K562 (cell line): ENCODE data around the gene SPACA5B. TPM values are rescaled to one million over a fixed set of nuclear protein-coding genes. Genes with fewer than 3 reads are reported as not detected.

Source experiments
- ATAC-seq: fragments of 200-7000 bp; cut with Tn5 transposase; 3 replicates; pipeline ENCODE4 v1.9.1; 2020; ENCODE audit warnings: moderate library complexity
- BruUV-seq: library from RNA; stranded (reverse); fragments of 400-500 nt; replicated peaks from 2 replicates; lab custom pipeline; 2021; lab: Mats Ljungman, UMichigan
- CTCF ChIA-PET: fragments of 300-600 bp; formaldehyde crosslinking; extraction: SDS; loops from one replicate; lab custom pipeline; 2021; ENCODE audit warnings: low intra/inter-chr PET ratio; lab: Yijun Ruan, JAX
- POLR2A ChIA-PET: fragments of 300-600, 350-650 bp; sonication (Branson Sonifier 250); formaldehyde crosslinking; extraction: SDS; loops from one replicate; lab custom pipeline; 2021; ENCODE audit warnings: antibody characterized with exemption, inconsistent platforms; lab: Yijun Ruan, JAX
- DNase-seq, 4 experiments: peaks; one replicate each; pipeline versions ENCODE4 v3.0.0 to v3.0.0-alpha.2; 2011 to 2018; ENCODE audit warnings: low spot score in 3 of 4, mixed read lengths in 3 of 4; ENCODE audit errors: extremely low read depth in 1 of 4
- FAIRE-seq: peaks from 2 replicates; lab custom pipeline; 2011; peaks lifted over from hg19 to GRCh38; lab: Jason Lieb, UNC
- H2AFZ ChIP-seq: 2 replicates; pipeline ENCODE4 v1.6.0; 2011; ENCODE audit warnings: low read depth, low read length, control low read depth, inconsistent platforms
- H3K27ac ChIP-seq: fragments of 200-600 bp; 3 replicates; pipeline ENCODE4 v1.8.0; 2011; ENCODE audit warnings: low read depth, mild to moderate bottlenecking, control low read depth, inconsistent platforms, low read length, moderate library complexity, mixed read lengths; ENCODE audit errors: extremely low read depth
- H3K27me3 ChIP-seq, 2 experiments: fragments of 300-600 bp in 1 of 2; 2 replicates in 1 of 2; 3 replicates in 1 of 2; pipeline versions ENCODE4 v1.6.0 to v1.8.0; 2011; ENCODE audit warnings: inconsistent platforms in 2 of 2, low read length in 2 of 2, mild to moderate bottlenecking in 1 of 2, mixed read lengths in 1 of 2, moderate library complexity in 1 of 2; ENCODE audit not compliant: control insufficient read depth in 2 of 2, insufficient read depth in 2 of 2
- H3K36me3 ChIP-seq: fragments of 300-600 bp; 3 replicates; pipeline ENCODE4 v1.8.0; 2011; ENCODE audit warnings: mild to moderate bottlenecking, low read length, inconsistent platforms; ENCODE audit not compliant: control insufficient read depth, insufficient read depth
- H3K4me1 ChIP-seq, 2 experiments: fragments of 200-600 bp in 1 of 2; replicated peaks in 1 of 2; 2 replicates in 1 of 2; 3 replicates in 1 of 2; pipeline versions ENCODE4 v1.5.1 to v1.8.0; 2011; ENCODE audit warnings: inconsistent platforms in 2 of 2, low read length in 2 of 2, mild to moderate bottlenecking in 1 of 2, mixed read lengths in 1 of 2, moderate library complexity in 1 of 2; ENCODE audit not compliant: control insufficient read depth in 2 of 2, insufficient read depth in 2 of 2
- H3K4me2 ChIP-seq: 2 replicates; pipeline ENCODE4 v1.6.1; 2011; ENCODE audit warnings: low read length, control low read depth, inconsistent platforms, mixed read lengths; ENCODE audit not compliant: insufficient read depth
- H3K4me3 ChIP-seq: fragments of 200-600 bp; sonication (generic), shearing (Covaris generic); 2 replicates; pipeline ENCODE4 v1.5.1; 2016; ENCODE audit warnings: control low read depth, inconsistent platforms
- H3K79me2 ChIP-seq: fragments of 200-600 bp; 3 replicates; pipeline ENCODE4 v1.8.0; 2011; ENCODE audit warnings: low read length, inconsistent platforms; ENCODE audit not compliant: control insufficient read depth, insufficient read depth
- H3K9ac ChIP-seq, 2 experiments: 2 replicates each; pipeline versions ENCODE4 v1.6.0 to v1.6.1; 2011; ENCODE audit warnings: low read depth in 2 of 2, low read length in 2 of 2, control low read depth in 1 of 2, inconsistent platforms in 1 of 2, mild to moderate bottlenecking in 1 of 2, mixed read lengths in 1 of 2; ENCODE audit not compliant: insufficient read depth in 1 of 2
- H3K9me1 ChIP-seq: one replicate; pipeline ENCODE4 v1.6.0; 2011; ENCODE audit warnings: inconsistent platforms, mild to moderate bottlenecking, low read length, moderate library complexity; ENCODE audit not compliant: control insufficient read depth, insufficient read depth
- H3K9me3 ChIP-seq: replicated peaks from 2 replicates; pipeline ENCODE4 v1.5.1; 2011; ENCODE audit warnings: low read depth, low read length, inconsistent platforms; ENCODE audit not compliant: control insufficient read depth, insufficient read depth
- H4K20me1 ChIP-seq: replicated peaks from 2 replicates; pipeline ENCODE4 v1.6.1; 2011; ENCODE audit warnings: low read length, inconsistent platforms, mixed read lengths; ENCODE audit not compliant: control insufficient read depth, insufficient read depth
- FOXK2 ChIP-seq, 2 experiments: fragments of 450-650 bp; IDR thresholded peaks in 1 of 2; conservative IDR thresholded peaks in 1 of 2; 2 replicates each; pipeline ENCODE4 v1.6.1; 2016; ENCODE audit warnings: low read depth in 2 of 2, mild to moderate bottlenecking in 1 of 2
- HNRNPL ChIP-seq: fragments of 200-400 bp; formaldehyde crosslinking; IDR thresholded peaks from 2 replicates; pipeline ENCODE4 v1.6.1; 2017; ENCODE audit warnings: low read depth, mild to moderate bottlenecking, low read length
- IFI16 ChIP-seq: fragments of 250-450 bp; sonication (Bioruptor Pico); IDR thresholded peaks from 2 replicates; pipeline ENCODE4 v2.1.2; 2022; ENCODE audit warnings: mild to moderate bottlenecking, inconsistent platforms
- IRF2 ChIP-seq: sonication (generic); formaldehyde crosslinking; IDR thresholded peaks from 2 replicates; pipeline ENCODE4 v1.8.1; 2022; ENCODE audit warnings: mild to moderate bottlenecking, missing genetic modification reagents
- RCOR1 ChIP-seq, 2 experiments: IDR thresholded peaks; 2 replicates each; pipeline ENCODE4 v1.6.1; 2012; ENCODE audit warnings: low read depth in 2 of 2, low read length in 2 of 2, borderline replicate concordance in 1 of 2, improper control_type of control experiment in 1 of 2
- TAF1 ChIP-seq: IDR thresholded peaks from 2 replicates; pipeline ENCODE4 v1.6.1; 2011; ENCODE audit warnings: mild to moderate bottlenecking, low read length, moderate library complexity; ENCODE audit not compliant: insufficient read depth, control insufficient read depth, severe bottlenecking; ENCODE audit errors: extremely low read depth
- TBL1XR1 ChIP-seq, 2 experiments: IDR thresholded peaks; 2 replicates each; pipeline ENCODE4 v1.6.1; 2012; ENCODE audit warnings: improper control_type of control experiment in 2 of 2, low read length in 2 of 2, mild to moderate bottlenecking in 1 of 2
- TEAD4 ChIP-seq, 2 experiments: sonication (generic) in 1 of 2; formaldehyde crosslinking in 1 of 2; IDR thresholded peaks; 2 replicates each; pipeline versions ENCODE4 v1.6.1 to v1.8.0; 2012 to 2022; ENCODE audit warnings: borderline replicate concordance in 1 of 2, inconsistent platforms in 1 of 2, low read length in 1 of 2, mild to moderate bottlenecking in 1 of 2, missing genetic modification reagents in 1 of 2
- ZNF282 ChIP-seq: sonication (generic); formaldehyde crosslinking; IDR thresholded peaks from 2 replicates; pipeline ENCODE4 v1.8.1; 2023; ENCODE audit warnings: missing genetic modification reagents
- ZNF316 ChIP-seq: fragments of 450-650 bp; IDR thresholded peaks from 2 replicates; pipeline ENCODE4 v1.6.1; 2016
- WGBS: fragments of 100-300 bp; shearing (Covaris generic); methylation state at CpG from one replicate; pipeline ENCODE4 v1.1.6; 2016; ENCODE audit warnings: low coverage, mixed read lengths; ENCODE audit not compliant: insufficient coverage; ENCODE audit errors: missing lambda C conversion rate; 5-methylcytosine and 5-hydroxymethylcytosine counted together
- in situ Hi-C: fragments of 300-500 bp; cut with MboI; formaldehyde crosslinking; loops from 4 replicates; pipeline ENCODE4 v1.15.0; 2018; ENCODE audit warnings: inconsistent platforms, mixed read lengths
- intact Hi-C: fragments of 100-400 bp; cut with micrococcal nuclease; formaldehyde crosslinking; loops from 2 replicates; pipeline ENCODE4 v1.14.2; 2022
- polyA plus RNA-seq, 8 experiments: library from polyadenylated mRNA; depleted of rRNA in 4 of 8; stranded (reverse) in 5 of 8; unstranded in 3 of 8; fragments of >200 nt; fragmentation: Nextera tagmentation in 2 of 8; fragmentation: Illumina TruSeq in 1 of 8; extraction: Ambion mirVana in 2 of 8; extraction: Trizol in 1 of 8; gene quantifications; 2 replicates each; pipeline versions ENCODE4 v1.2.1 to v1.2.3, GENCODE V29; 2011 to 2014; ENCODE audit warnings: inconsistent platforms in 1 of 8, missing spikeins in 1 of 8
- total RNA-seq, 7 experiments: library from RNA; depleted of rRNA in 6 of 7; stranded (reverse); fragments of >200 nt in 6 of 7; fragmentation: Illumina TruSeq in 2 of 7; extraction: Trizol in 2 of 7; gene quantifications; 2 replicates each; pipeline versions ENCODE4 v1.2.1 to v1.2.3, GENCODE V29; 2011 to 2021; ENCODE audit warnings: low replicate concordance in 1 of 7
- TF ChIP-seq, protein P1 (sequence below), 2 experiments: IDR thresholded peaks; 2 replicates each; pipeline ENCODE4 v1.6.1; 2011; ENCODE audit warnings: borderline replicate concordance in 1 of 2, control low read depth in 1 of 2, low read depth in 1 of 2, low read length in 1 of 2, mild to moderate bottlenecking in 1 of 2, mixed read lengths in 1 of 2, moderate library complexity in 1 of 2; ENCODE audit not compliant: insufficient read depth in 1 of 2, insufficient read length in 1 of 2, poor library complexity in 1 of 2, severe bottlenecking in 1 of 2; ENCODE audit errors: extremely low read depth in 1 of 2
- TF ChIP-seq, protein P2 (sequence below): IDR thresholded peaks from 2 replicates; pipeline ENCODE4 v1.6.1; 2016; ENCODE audit warnings: missing genetic modification characterization, missing compliant biosample characterization

Gene SPACA5B
- total and polyA plus RNA-seq, 9 of the 15 experiments (the other 6 are each of a cell fraction or from before 2014, with no cell fraction given), result not detected

DNA sequence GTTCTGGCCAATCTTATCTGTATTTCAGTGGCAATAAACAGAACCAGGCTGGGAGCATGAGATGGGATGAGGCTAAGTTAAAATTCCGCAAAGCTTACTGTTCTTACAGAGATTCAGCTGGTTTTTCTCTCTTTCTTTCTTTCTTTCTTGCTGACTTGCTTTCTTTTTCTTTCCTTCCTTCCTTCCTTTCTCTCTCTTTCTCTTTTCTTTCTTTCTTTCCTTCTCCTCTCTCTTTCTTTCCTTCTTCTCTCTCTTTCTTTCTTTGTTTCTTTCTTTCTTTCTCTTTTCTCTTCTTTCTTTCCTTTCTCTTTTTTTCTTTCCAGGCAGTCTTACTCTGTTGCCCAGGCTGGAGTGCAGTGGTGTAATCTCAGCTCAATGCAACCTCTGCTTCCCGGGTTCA is 24.4 kb downstream of the SPACA5B start:
- POLR2A ChIA-PET, result no interaction called here
- H3K9ac ChIP-seq, result no peak overlapping the region

DNA sequence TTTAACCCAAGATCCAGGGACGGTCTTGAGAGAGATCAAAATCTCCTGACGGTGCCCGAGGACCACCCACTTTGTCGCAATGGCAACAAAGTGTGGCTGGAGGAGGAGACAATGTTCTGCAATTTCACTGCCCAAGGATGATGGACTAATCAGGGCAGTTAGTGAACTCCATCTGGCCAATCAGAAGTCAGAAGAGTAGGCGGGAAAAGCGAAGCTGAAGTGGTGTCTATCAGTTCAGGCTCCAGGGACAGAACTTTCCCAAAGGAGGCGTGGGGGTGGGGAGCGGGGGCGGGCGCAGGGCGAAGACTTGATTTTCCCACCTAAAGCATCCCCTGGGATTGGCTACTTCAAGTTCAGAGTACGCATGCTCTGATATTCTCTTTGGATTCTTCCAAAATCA is 25.6 kb downstream of the SPACA5B start:
- Histone ChIP-seq H4K20me1 (no peaks in the 10 kb centered on the region), H3K36me3 (no peaks in the 10 kb centered on the region), H2AFZ (no peak overlapping the region), H3K4me1 (no peaks in the 10 kb centered on the region), H3K9ac (no peak overlapping the region), H3K9me1 (no peaks in the 10 kb centered on the region), H3K9me3 (no peaks in the 10 kb centered on the region), H3K27ac (no peak overlapping the region), H3K4me2 (no peak overlapping the region), H3K4me3 (no peak overlapping the region), H3K27me3 (no peaks in the 10 kb centered on the region), H3K79me2 (no peaks in the 10 kb centered on the region)
- POLR2A ChIA-PET, result no interaction called here
- intact Hi-C loops (no loop called here), in situ Hi-C loops (no loop called here)
- FAIRE-seq (no peak), ATAC-seq (no peak), DNase-seq (peak in 1 of 4 experiments; percentile 3)
- TF ChIP-seq IFI16 (CRISPR knock-in tag) (no peak), HNRNPL (no peak), TBL1XR1 (IDR thresholded peaks at IDR 0.05; ENCODE audit: low read length in 2 of 2) (no peak), RCOR1 (IDR thresholded peaks at IDR 0.05; ENCODE audit: borderline replicate concordance in 1 of 2, low read depth in 2 of 2, low read length in 2 of 2) (no peak), FOXK2 (conservative IDR thresholded peaks at IDR 0.05 in 1 of 2, IDR thresholded peaks at IDR 0.05 in 1 of 2; ENCODE audit: low read depth in 2 of 2) (no peak)
- TF ChIP-seq, protein P1, sequence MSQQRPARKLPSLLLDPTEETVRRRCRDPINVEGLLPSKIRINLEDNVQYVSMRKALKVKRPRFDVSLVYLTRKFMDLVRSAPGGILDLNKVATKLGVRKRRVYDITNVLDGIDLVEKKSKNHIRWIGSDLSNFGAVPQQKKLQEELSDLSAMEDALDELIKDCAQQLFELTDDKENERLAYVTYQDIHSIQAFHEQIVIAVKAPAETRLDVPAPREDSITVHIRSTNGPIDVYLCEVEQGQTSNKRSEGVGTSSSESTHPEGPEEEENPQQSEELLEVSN (IDR thresholded peaks at IDR 0.05; ENCODE audit: borderline replicate concordance in 1 of 2, extremely low read depth in 1 of 2, insufficient read depth in 1 of 2, insufficient read length in 1 of 2, low read depth in 1 of 2, low read length in 1 of 2, poor library complexity in 1 of 2, severe bottlenecking in 1 of 2), result peak in 1 of 2 experiments; percentile 61
- CTCF ChIA-PET, result no interaction called here
- BruUV-seq, result no TSS peak
- 0% methylated on average over 4 of the region's 12 CpGs for WGBS

More for the DNA sequence above, 24.4 kb downstream of the SPACA5B start:
- Histone ChIP-seq H3K27me3 (no peaks in the 10 kb centered on the region), H3K36me3 (no peaks in the 10 kb centered on the region), H2AFZ (no peak overlapping the region), H3K4me2 (no peak overlapping the region), H3K9me3 (no peaks in the 10 kb centered on the region), H4K20me1 (no peaks in the 10 kb centered on the region), H3K27ac (no peak overlapping the region), H3K4me1 (no peaks in the 10 kb centered on the region), H3K9me1 (no peaks in the 10 kb centered on the region), H3K4me3 (no peak overlapping the region), H3K79me2 (no peaks in the 10 kb centered on the region)
- WGBS, result 10% methylated on average over 2 of the region's 2 CpGs
- intact Hi-C loops, result no loop called here
- CTCF ChIA-PET, result no interaction called here
- FAIRE-seq (no peak), DNase-seq (no peak), ATAC-seq (no peak)
- no peak for TF ChIP-seq IRF2 (CRISPR knock-in tag)
- TF ChIP-seq TEAD4 (IDR thresholded peaks at IDR 0.05; ENCODE audit: low read length), result no peak
- no peak for TF ChIP-seq TEAD4 (CRISPR knock-in tag; IDR thresholded peaks at IDR 0.05; ENCODE audit: borderline replicate concordance)
- TF ChIP-seq, protein P2, sequence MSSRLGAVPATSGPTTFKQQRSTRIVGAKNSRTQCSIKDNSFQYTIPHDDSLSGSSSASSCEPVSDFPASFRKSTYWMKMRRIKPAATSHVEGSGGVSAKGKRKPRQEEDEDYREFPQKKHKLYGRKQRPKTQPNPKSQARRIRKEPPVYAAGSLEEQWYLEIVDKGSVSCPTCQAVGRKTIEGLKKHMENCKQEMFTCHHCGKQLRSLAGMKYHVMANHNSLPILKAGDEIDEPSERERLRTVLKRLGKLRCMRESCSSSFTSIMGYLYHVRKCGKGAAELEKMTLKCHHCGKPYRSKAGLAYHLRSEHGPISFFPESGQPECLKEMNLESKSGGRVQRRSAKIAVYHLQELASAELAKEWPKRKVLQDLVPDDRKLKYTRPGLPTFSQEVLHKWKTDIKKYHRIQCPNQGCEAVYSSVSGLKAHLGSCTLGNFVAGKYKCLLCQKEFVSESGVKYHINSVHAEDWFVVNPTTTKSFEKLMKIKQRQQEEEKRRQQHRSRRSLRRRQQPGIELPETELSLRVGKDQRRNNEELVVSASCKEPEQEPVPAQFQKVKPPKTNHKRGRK (tag), result peak; percentile 97
- no peak for TF ChIP-seq ZNF282
- peak; percentile 13; the same call in 1 of the 2 replicates for TF ChIP-seq ZNF316
- no peak for TF ChIP-seq TAF1
- in situ Hi-C loops, result no loop called here
- BruUV-seq, result no TSS peak
